Tibial nerve (tissue), 3 donors: ENCODE data around the gene LRRC28.

ENCODE experiments used
- POLR2A ChIP-seq, 2 donors: fragments of 450-650 bp; IDR thresholded peaks; one replicate each; pipeline ENCODE4 v1.6.1; 2017; ENCODE audit warnings: antibody characterized with exemption in 2 of 2, mild to moderate bottlenecking in 2 of 2, moderate library complexity in 2 of 2
- TF ChIP-seq, protein P1 (sequence below), 5 experiments: fragments of 200-600 bp in 3 of 5; fragments of 450-650 bp in 2 of 5; sonication (generic) in 3 of 5; IDR thresholded peaks; one replicate each; pipeline ENCODE4 v1.5.1; 2016 to 2019; ENCODE audit warnings: antibody characterized with exemption in 5 of 5, mild to moderate bottlenecking in 3 of 5, moderate library complexity in 2 of 5

DNA sequence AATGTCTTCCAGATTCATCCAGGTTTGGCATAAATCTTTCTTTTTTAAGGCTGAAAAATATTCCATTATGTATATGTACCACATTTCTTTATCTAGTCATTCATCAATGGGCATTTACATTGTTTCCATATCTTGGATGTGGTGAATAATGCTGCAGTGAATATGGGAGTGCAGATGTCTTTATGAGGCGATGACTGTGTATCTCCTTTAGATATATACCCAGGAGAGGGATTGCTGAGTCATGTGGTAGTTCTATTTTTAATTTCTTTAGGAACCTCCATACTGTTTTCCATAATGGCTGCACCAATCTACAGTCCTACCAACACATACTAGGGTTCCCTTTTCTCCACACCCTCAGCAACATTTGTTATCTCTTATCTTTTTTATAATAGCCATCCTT is 96.3 kb downstream of the LRRC28 start:
- TF ChIP-seq, protein P1, sequence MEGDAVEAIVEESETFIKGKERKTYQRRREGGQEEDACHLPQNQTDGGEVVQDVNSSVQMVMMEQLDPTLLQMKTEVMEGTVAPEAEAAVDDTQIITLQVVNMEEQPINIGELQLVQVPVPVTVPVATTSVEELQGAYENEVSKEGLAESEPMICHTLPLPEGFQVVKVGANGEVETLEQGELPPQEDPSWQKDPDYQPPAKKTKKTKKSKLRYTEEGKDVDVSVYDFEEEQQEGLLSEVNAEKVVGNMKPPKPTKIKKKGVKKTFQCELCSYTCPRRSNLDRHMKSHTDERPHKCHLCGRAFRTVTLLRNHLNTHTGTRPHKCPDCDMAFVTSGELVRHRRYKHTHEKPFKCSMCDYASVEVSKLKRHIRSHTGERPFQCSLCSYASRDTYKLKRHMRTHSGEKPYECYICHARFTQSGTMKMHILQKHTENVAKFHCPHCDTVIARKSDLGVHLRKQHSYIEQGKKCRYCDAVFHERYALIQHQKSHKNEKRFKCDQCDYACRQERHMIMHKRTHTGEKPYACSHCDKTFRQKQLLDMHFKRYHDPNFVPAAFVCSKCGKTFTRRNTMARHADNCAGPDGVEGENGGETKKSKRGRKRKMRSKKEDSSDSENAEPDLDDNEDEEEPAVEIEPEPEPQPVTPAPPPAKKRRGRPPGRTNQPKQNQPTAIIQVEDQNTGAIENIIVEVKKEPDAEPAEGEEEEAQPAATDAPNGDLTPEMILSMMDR (IDR thresholded peaks at IDR 0.05): no peak
- no peak for TF ChIP-seq POLR2A (IDR thresholded peaks at IDR 0.05)
